SK-N-SH (cell line): Measurements from ENCODE around the gene TBPL1. TPM values are rescaled to one million over a fixed set of nuclear protein-coding genes. Genes with fewer than 3 reads are reported as not detected.

Experiments
- CTCF ChIA-PET: fragments of 300-600, 350-600 bp; formaldehyde crosslinking; extraction: SDS; loops from one replicate; lab custom pipeline; 2021; lab: Yijun Ruan, JAX
- POLR2A ChIA-PET: fragments of 350-600 bp; sonication (Branson Sonifier 250); formaldehyde crosslinking; extraction: SDS; loops from one replicate; lab custom pipeline; 2020; ENCODE audit warnings: antibody characterized with exemption, inconsistent platforms; lab: Yijun Ruan, JAX
- DNase-seq: peaks from one replicate; pipeline ENCODE4 v3.0.0; 2012
- H2AFZ ChIP-seq: fragments of 200-600 bp; sonication (generic); 2 replicates; pipeline ENCODE4 v1.8.1; 2016; ENCODE audit warnings: antibody characterized with exemption, mild to moderate bottlenecking, low read depth
- H3F3A ChIP-seq: fragments of 200-600 bp; sonication (generic); replicated peaks from 2 replicates; pipeline ENCODE3; 2016; ENCODE audit warnings: antibody characterized with exemption, mild to moderate bottlenecking; ENCODE audit not compliant: insufficient read depth
- H3K27ac ChIP-seq, 2 experiments: fragments of 200-500 bp in 1 of 2; fragments of 200-600 bp in 1 of 2; sonication (Bioruptor generic) in 1 of 2; sonication (generic), shearing (Covaris generic) in 1 of 2; 2 replicates each; pipeline versions ENCODE4 v1.5.1 to v1.6.1; 2014 to 2016; ENCODE audit warnings: low read depth in 2 of 2, inconsistent platforms in 1 of 2, low read length in 1 of 2, mild to moderate bottlenecking in 1 of 2, mixed read lengths in 1 of 2
- H3K27me3 ChIP-seq: fragments of 200-600 bp; sonication (generic), shearing (Covaris generic); 2 replicates; pipeline ENCODE4 v1.6.1; 2016; ENCODE audit warnings: mixed run types; ENCODE audit not compliant: insufficient read depth
- H3K36me3 ChIP-seq, 2 experiments: fragments of 200-500 bp in 1 of 2; fragments of 200-600 bp in 1 of 2; sonication (Bioruptor generic) in 1 of 2; sonication (generic) in 1 of 2; replicated peaks in 1 of 2; 2 replicates each; pipeline versions ENCODE3 to v1.5.1; 2014 to 2016; ENCODE audit warnings: low read length in 1 of 2, mild to moderate bottlenecking in 1 of 2; ENCODE audit not compliant: insufficient read depth in 2 of 2, control insufficient read depth in 1 of 2
- H3K4me1 ChIP-seq, 2 experiments: fragments of 200-500 bp in 1 of 2; fragments of 200-600 bp in 1 of 2; sonication (Bioruptor generic) in 1 of 2; sonication (generic), shearing (Covaris generic) in 1 of 2; 2 replicates each; pipeline versions ENCODE4 v1.5.1 to v1.6.1; 2014 to 2016; ENCODE audit warnings: low read depth in 1 of 2, low read length in 1 of 2, mixed run types in 1 of 2; ENCODE audit not compliant: insufficient read depth in 2 of 2, control insufficient read depth in 1 of 2
- H3K4me2 ChIP-seq: fragments of 200-600 bp; sonication (generic), shearing (Covaris generic); 2 replicates; pipeline ENCODE4 v1.6.1; 2017; ENCODE audit warnings: mixed run types
- H3K4me3 ChIP-seq, 2 experiments: fragments of 200-500 bp in 1 of 2; fragments of 200-600 bp in 1 of 2; sonication (Bioruptor generic) in 1 of 2; sonication (generic), shearing (Covaris generic) in 1 of 2; 2 replicates each; pipeline versions ENCODE4 v1.5.1 to v1.8.1; 2014 to 2016; ENCODE audit warnings: low read depth in 2 of 2, inconsistent platforms in 1 of 2, low read length in 1 of 2, mild to moderate bottlenecking in 1 of 2, mixed read lengths in 1 of 2, moderate library complexity in 1 of 2
- H3K79me2 ChIP-seq: fragments of 200-600 bp; sonication (generic); 2 replicates; pipeline ENCODE4 v1.8.1; 2017; ENCODE audit warnings: mild to moderate bottlenecking; ENCODE audit not compliant: insufficient read depth
- H3K9ac ChIP-seq: fragments of 200-600 bp; sonication (generic); 2 replicates; pipeline ENCODE4 v1.6.1; 2017; ENCODE audit warnings: mixed run types
- H3K9me2 ChIP-seq: fragments of 200-600 bp; sonication (generic); 2 replicates; pipeline ENCODE4 v1.6.1; 2017; ENCODE audit warnings: mixed run types
- H3K9me3 ChIP-seq: fragments of 200-600 bp; sonication (generic); 2 replicates; pipeline ENCODE4 v1.6.1; 2017; ENCODE audit warnings: mixed run types, mild to moderate bottlenecking, moderate library complexity
- H4K20me1 ChIP-seq: fragments of 200-600 bp; sonication (generic); 2 replicates; pipeline ENCODE4 v1.6.1; 2017; ENCODE audit warnings: mild to moderate bottlenecking, mixed run types; ENCODE audit not compliant: insufficient read depth
- CTCF ChIP-seq: fragments of 200-600 bp; sonication (generic); IDR thresholded peaks from 2 replicates; pipeline ENCODE4 v1.6.1; 2017; ENCODE audit warnings: antibody characterized with exemption, mild to moderate bottlenecking, moderate library complexity
- EP300 ChIP-seq, 2 experiments: IDR thresholded peaks; 2 replicates each; pipeline versions ENCODE4 v1.4.0 to v1.6.1; 2012; ENCODE audit warnings: borderline replicate concordance in 1 of 2, low read depth in 1 of 2, low read length in 1 of 2
- GABPA ChIP-seq: IDR thresholded peaks from 2 replicates; pipeline ENCODE4 v1.4.0; 2012; ENCODE audit warnings: low read depth, mild to moderate bottlenecking
- JUND ChIP-seq: IDR thresholded peaks from 2 replicates; pipeline ENCODE4 v1.4.0; 2012
- MEF2A ChIP-seq: IDR thresholded peaks from 2 replicates; pipeline ENCODE4 v1.4.0; 2012; ENCODE audit warnings: low read depth, borderline replicate concordance
- NFIC ChIP-seq: IDR thresholded peaks from 2 replicates; pipeline ENCODE4 v1.4.0; 2012; ENCODE audit warnings: borderline replicate concordance
- NRF1 ChIP-seq: IDR thresholded peaks from 2 replicates; pipeline ENCODE4 v1.6.1; 2012; ENCODE audit warnings: low read depth, mild to moderate bottlenecking, low read length
- RCOR1 ChIP-seq: fragments of 150-350 bp; IDR thresholded peaks from 2 replicates; pipeline ENCODE4 v1.6.1; 2017; ENCODE audit warnings: antibody characterized with exemption, low read length
- REST ChIP-seq: IDR thresholded peaks from 2 replicates; pipeline ENCODE4 v1.6.1; 2012; ENCODE audit warnings: mild to moderate bottlenecking, low read depth, low read length, moderate library complexity
- TEAD4 ChIP-seq: IDR thresholded peaks from 2 replicates; pipeline ENCODE4 v1.4.0; 2012; ENCODE audit warnings: mild to moderate bottlenecking, borderline replicate concordance; ENCODE audit not compliant: insufficient read depth
- USF1 ChIP-seq: IDR thresholded peaks from 2 replicates; pipeline ENCODE4 v1.4.0; 2012; ENCODE audit warnings: low read depth, borderline replicate concordance
- WGBS: methylation state at CpG from one replicate; pipeline ENCODE4 v1.1.6; 2017; ENCODE audit warnings: low lambda C conversion rate; 5-methylcytosine and 5-hydroxymethylcytosine counted together
- polyA plus RNA-seq, 3 experiments: library from polyadenylated mRNA; depleted of rRNA; stranded (reverse); fragments of >200 nt; gene quantifications; 2 replicates each; pipeline ENCODE4 v1.2.3, GENCODE V29; 2012
- TF ChIP-seq, protein P1 (sequence below): fragments of 150-350 bp; IDR thresholded peaks from 2 replicates; pipeline ENCODE4 v1.6.1; 2017; ENCODE audit warnings: antibody characterized with exemption, low read length, low read depth, borderline replicate concordance

Gene TBPL1
- polyA plus RNA-seq, 1 of the 3 experiments (the other 2 are of a cell fraction): 16.3 TPM

- no peak overlapping the region for H3K9ac ChIP-seq
- H3K9me2 ChIP-seq: no peaks in the 10 kb centered on the region
- H3K27ac ChIP-seq: no peak overlapping the region
- ChIA-PET CTCF (interaction anchor here (1.5 to 2.4 kb wide), 5 partner anchors 17 to 128 kb away, joined by 3 to 15 read pairs (median 6); no protein-coding TSS in a partner anchor), POLR2A (no interaction called here)
- peaks cover 8% of the 10 kb centered on the region; the same call in 1 of the 2 replicates for H4K20me1 ChIP-seq
- peaks cover 12% of the 10 kb centered on the region for H3F3A ChIP-seq
- H3K79me2 ChIP-seq: peaks cover 68% of the 10 kb centered on the region
- no peak overlapping the region for H2AFZ ChIP-seq
- H3K4me3 ChIP-seq: no peak overlapping the region
- peaks cover 0 to 11% of the 10 kb centered on the region in 2 experiments; a peak in 2 of 4 replicates for H3K4me1 ChIP-seq
- H3K4me2 ChIP-seq: no peak overlapping the region
- H3K27me3 ChIP-seq: no peaks in the 10 kb centered on the region
- no peaks in the 10 kb centered on the region for H3K9me3 ChIP-seq
- H3K36me3 ChIP-seq: no peaks in the 10 kb centered on the region
- 88% methylated on average over 2 of the region's 2 CpGs for WGBS
- DNase-seq: no peak
- no peak for TF ChIP-seq EP300 (IDR thresholded peaks at IDR 0.05; ENCODE audit: borderline replicate concordance in 1 of 2, low read depth in 1 of 2, low read length in 1 of 2)
- TF ChIP-seq GABPA: no peak
- TF ChIP-seq MEF2A: no peak
- no peak for TF ChIP-seq USF1
- no peak for TF ChIP-seq NFIC
- TF ChIP-seq RCOR1: no peak
- no peak for TF ChIP-seq CTCF
- TF ChIP-seq NRF1: no peak
- TF ChIP-seq, protein P1, sequence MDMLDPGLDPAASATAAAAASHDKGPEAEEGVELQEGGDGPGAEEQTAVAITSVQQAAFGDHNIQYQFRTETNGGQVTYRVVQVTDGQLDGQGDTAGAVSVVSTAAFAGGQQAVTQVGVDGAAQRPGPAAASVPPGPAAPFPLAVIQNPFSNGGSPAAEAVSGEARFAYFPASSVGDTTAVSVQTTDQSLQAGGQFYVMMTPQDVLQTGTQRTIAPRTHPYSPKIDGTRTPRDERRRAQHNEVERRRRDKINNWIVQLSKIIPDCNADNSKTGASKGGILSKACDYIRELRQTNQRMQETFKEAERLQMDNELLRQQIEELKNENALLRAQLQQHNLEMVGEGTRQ: no peak
- TF ChIP-seq TEAD4: no peak
- TF ChIP-seq JUND: no peak
- no peak for TF ChIP-seq REST
These were observed 16.9 kb downstream of the TBPL1 start for GRCh38 chr6:133969921-133970295.
